Kidney capillary endothelial cell (primary cell): ENCODE data around the gene DGCR6L.
"Not testable (repeated sequence)": the region's sequence is repeated elsewhere in the genome, so short reads cannot be mapped to it uniquely, and the experiment has no call there.

Experiments used
- DNase-seq: peaks from one replicate; pipeline ENCODE4 v3.0.0-alpha.2; 2018; ENCODE audit warnings: low spot score

Gene DGCR6L

GRCh38 chr22:20291604-20292063 is 28.2 kb downstream of the DGCR6L start:
- no peak for DNase-seq

GRCh38 chr22:20291249-20291586 is 28.6 kb downstream of the DGCR6L start:
- DNase-seq = no peak

GRCh38 chr22:20290578-20291248 is 29.1 kb downstream of the DGCR6L start:
- DNase-seq = no peak

- no peak for DNase-seq
These were observed 29.8 kb downstream of the DGCR6L start for GRCh38 chr22:20290045-20290392.

GRCh38 chr22:20289182-20290044 is 30.4 kb downstream of the DGCR6L start:
- not testable (repeated sequence) for DNase-seq

GRCh38 chr22:20286784-20287423 is 33.0 kb downstream of the DGCR6L start:
- not testable (repeated sequence) for DNase-seq

GRCh38 chr22:20286312-20286660 is 33.6 kb downstream of the DGCR6L start:
- DNase-seq = not testable (repeated sequence)

GRCh38 chr22:20285473-20286311 is 34.2 kb downstream of the DGCR6L start:
- DNase-seq = peak; percentile 23

- DNase-seq = no peak
These were observed 35.3 kb downstream of the DGCR6L start for GRCh38 chr22:20284471-20285086.

GRCh38 chr22:20283674-20284066 is 36.2 kb downstream of the DGCR6L start:
- DNase-seq = no peak

GRCh38 chr22:20282901-20283673 is 36.8 kb downstream of the DGCR6L start:
- no peak for DNase-seq

GRCh38 chr22:20281891-20282290 is 38.0 kb downstream of the DGCR6L start:
- no peak for DNase-seq

- DNase-seq = not testable (repeated sequence)
These were observed 38.4 kb downstream of the DGCR6L start for GRCh38 chr22:20281473-20281872.

- no peak for DNase-seq
These were observed 39.0 kb downstream of the DGCR6L start for GRCh38 chr22:20280866-20281265.

GRCh38 chr22:20280163-20280562 is 39.7 kb downstream of the DGCR6L start:
- DNase-seq = not testable (repeated sequence)

- no peak for DNase-seq
These were observed 40.2 kb downstream of the DGCR6L start for GRCh38 chr22:20279662-20280134.

GRCh38 chr22:20278726-20279490 is 41.0 kb downstream of the DGCR6L start:
- DNase-seq = not testable (repeated sequence)

- not testable (repeated sequence) for DNase-seq
These were observed 41.8 kb downstream of the DGCR6L start for GRCh38 chr22:20277936-20278635.

- DNase-seq = no peak
These were observed 43.4 kb downstream of the DGCR6L start for GRCh38 chr22:20276468-20276867.
